Mesodermal cell (in vitro differentiated cells): Measurements from ENCODE around the gene ARSD.
"Not testable (repeated sequence)": the region's sequence is repeated elsewhere in the genome, so short reads cannot be mapped to it uniquely, and the experiment has no call there.

Experiments used
- H3K27ac ChIP-seq: 2 replicates; pipeline ENCODE4 v1.7.0; 2013; ENCODE audit warnings: mild to moderate bottlenecking, low read depth, low read length, moderate library complexity; ENCODE audit not compliant: severe bottlenecking
- H3K36me3 ChIP-seq: 2 replicates; pipeline ENCODE4 v1.7.1; 2013; ENCODE audit warnings: mild to moderate bottlenecking, low read length, moderate library complexity; ENCODE audit not compliant: control insufficient read depth, insufficient read depth
- H3K4me1 ChIP-seq: one replicate; pipeline ENCODE4 v1.7.1; 2013; ENCODE audit warnings: mild to moderate bottlenecking, low read length; ENCODE audit not compliant: insufficient read depth, control insufficient read depth, poor library complexity, severe bottlenecking
- H3K4me3 ChIP-seq: 2 replicates; pipeline ENCODE4 v1.7.0; 2013; ENCODE audit warnings: low read length, control low read depth, mild to moderate bottlenecking; ENCODE audit not compliant: insufficient read depth, poor library complexity, severe bottlenecking; ENCODE audit errors: extremely low read depth
- H3K9me3 ChIP-seq: 2 replicates; pipeline ENCODE4 v1.7.1; 2013; ENCODE audit warnings: mild to moderate bottlenecking, low read length, moderate library complexity; ENCODE audit not compliant: control insufficient read depth
- WGBS, 2 experiments: methylation state at CpG; one replicate each; pipeline ENCODE4 v1.1.5; 2013; ENCODE audit warnings: missing lambda C conversion rate in 2 of 2; ENCODE audit not compliant: insufficient coverage in 2 of 2; 5-methylcytosine and 5-hydroxymethylcytosine counted together

ARSD gene

GRCh38 chrX:2892816-2893215 is 36.3 kb downstream of the ARSD start:
- 82 to 100% methylated on average over 1 to 3 of the region's 5 CpGs for WGBS, 2 experiments

GRCh38 chrX:2890536-2891460 is 38.3 kb downstream of the ARSD start:
- 80% methylated on average over 9 of the region's 22 CpGs; no CpG with 5 or more reads in 1 of the 2 experiments for WGBS, 2 experiments
- not testable (repeated sequence) for H3K4me1 ChIP-seq, H3K9me3 ChIP-seq, H3K36me3 ChIP-seq, H3K4me3 ChIP-seq
- H3K27ac ChIP-seq, result peak overlapping the region; percentile 49

More at GRCh38 chrX:2892816-2893215, 36.3 kb downstream of the ARSD start:
- Histone ChIP-seq H3K36me3 (no peaks in the 10 kb centered on the region), H3K4me3 (no peak overlapping the region), H3K9me3 (no peaks in the 10 kb centered on the region), H3K4me1 (peaks cover 7% of the 10 kb centered on the region), H3K27ac (no peak overlapping the region)

GRCh38 chrX:2889706-2890490 is 39.2 kb downstream of the ARSD start:
- peak overlapping the region; percentile 49 for H3K27ac ChIP-seq
- 30 to 42% methylated on average over 2 to 8 of the region's 15 CpGs for WGBS, 2 experiments
- not testable (repeated sequence) for H3K4me3 ChIP-seq, H3K9me3 ChIP-seq, H3K4me1 ChIP-seq, H3K36me3 ChIP-seq

DNA sequence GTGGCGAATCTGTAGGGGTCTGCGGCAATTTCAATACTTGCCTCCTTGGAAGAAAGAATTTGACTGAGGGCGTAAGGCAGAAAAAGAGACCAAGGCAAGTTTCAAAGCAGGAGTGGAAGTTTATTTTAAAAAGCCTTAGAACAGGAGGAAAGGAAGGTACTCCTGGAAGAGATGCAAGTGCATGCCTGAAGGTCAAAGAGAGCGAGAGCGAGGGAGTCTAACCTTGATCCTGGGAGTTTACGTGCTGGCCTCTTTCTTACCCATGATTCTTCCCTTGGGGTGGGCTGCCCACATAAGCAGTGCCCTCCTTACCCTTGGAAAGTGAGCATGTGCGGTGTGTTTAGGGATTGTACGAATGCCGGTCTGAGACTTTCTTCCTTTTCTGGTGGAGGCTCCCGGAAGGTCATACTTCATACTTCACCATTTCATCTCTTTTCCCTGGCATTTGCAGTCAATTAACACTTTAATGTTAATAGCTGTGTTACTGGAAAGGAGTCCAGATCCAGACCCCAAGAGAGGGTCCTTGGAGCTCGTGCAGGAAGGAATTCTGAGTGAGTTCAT is 40.0 kb downstream of the ARSD start:
- 43 to 73% methylated on average over 1 to 3 of the region's 11 CpGs for WGBS, 2 experiments
- H3K36me3 ChIP-seq, result no peaks in the 10 kb centered on the region
- peaks cover 4% of the 10 kb centered on the region for H3K4me1 ChIP-seq
- no peak overlapping the region for H3K27ac ChIP-seq
- no peak overlapping the region for H3K4me3 ChIP-seq
- no peaks in the 10 kb centered on the region for H3K9me3 ChIP-seq

GRCh38 chrX:2888309-2888708 is 40.8 kb downstream of the ARSD start:
- Histone ChIP-seq H3K4me1 (peaks cover 4% of the 10 kb centered on the region), H3K9me3 (no peaks in the 10 kb centered on the region), H3K27ac (no peak overlapping the region), H3K36me3 (no peaks in the 10 kb centered on the region), H3K4me3 (no peak overlapping the region)
- WGBS, 2 experiments, result 85% methylated on average over 2 of the region's 7 CpGs; no CpG with 5 or more reads in 1 of the 2 experiments

DNA sequence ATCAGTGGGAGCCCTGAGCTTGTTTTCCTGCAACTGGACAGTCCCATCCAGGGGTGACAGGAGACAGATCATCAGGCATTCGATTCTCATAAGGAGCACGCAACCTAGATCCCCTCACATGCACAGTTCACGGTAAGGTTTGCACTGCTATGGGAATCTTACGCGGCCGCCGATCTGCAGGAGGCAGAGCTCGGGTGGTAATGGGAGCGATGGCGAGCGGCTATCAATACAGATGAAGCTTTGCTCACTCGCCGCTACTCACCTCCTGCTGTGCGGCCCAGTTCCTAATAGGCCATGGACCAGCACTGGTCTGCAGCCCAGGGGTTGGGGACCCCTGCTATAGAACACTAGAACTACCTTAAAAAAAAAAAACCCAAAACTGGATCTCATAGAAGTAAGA is 45.4 kb downstream of the ARSD start:
- peaks cover 6% of the 10 kb centered on the region for H3K36me3 ChIP-seq
- WGBS, 2 experiments, result 96% methylated on average over 5 of the region's 14 CpGs; no CpG with 5 or more reads in 1 of the 2 experiments
- H3K4me1 ChIP-seq, result no peaks in the 10 kb centered on the region
- no peak overlapping the region for H3K27ac ChIP-seq
- no peak overlapping the region for H3K4me3 ChIP-seq
- H3K9me3 ChIP-seq, result no peaks in the 10 kb centered on the region

- Histone ChIP-seq H3K27ac (no peak overlapping the region), H3K36me3 (peaks cover 13% of the 10 kb centered on the region), H3K9me3 (no peaks in the 10 kb centered on the region), H3K4me1 (no peaks in the 10 kb centered on the region), H3K4me3 (no peak overlapping the region)
- WGBS, 2 experiments, result 92% methylated on average over 1 of the region's 1 CpG; no CpG with 5 or more reads in 1 of the 2 experiments
Observed at GRCh38 chrX:2879670-2880069, 49.5 kb downstream of the ARSD start.

DNA sequence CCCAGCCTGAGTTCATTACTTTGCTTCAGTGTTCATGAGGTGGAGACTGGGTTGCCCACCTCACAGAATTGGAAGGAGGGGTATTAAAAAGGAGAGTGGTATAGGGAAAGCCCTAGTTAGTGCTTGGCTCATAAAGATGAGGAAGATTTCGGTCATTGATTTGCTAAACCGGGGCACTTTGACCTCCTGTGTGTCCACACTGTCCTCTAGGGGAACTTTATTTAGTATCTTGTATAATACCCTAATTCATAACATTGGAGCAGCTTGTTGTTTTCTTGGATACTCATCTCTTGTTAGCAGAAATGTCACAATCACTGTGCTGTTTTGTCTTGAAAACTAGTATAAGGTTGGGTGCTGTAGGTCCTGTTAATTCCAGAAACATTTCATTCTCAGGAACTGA is 50.6 kb downstream of the ARSD start:
- H3K27ac ChIP-seq, result no peak overlapping the region
- no peak overlapping the region for H3K4me3 ChIP-seq
- no peaks in the 10 kb centered on the region for H3K4me1 ChIP-seq
- H3K36me3 ChIP-seq, result peaks cover 13% of the 10 kb centered on the region
- no peaks in the 10 kb centered on the region for H3K9me3 ChIP-seq
- WGBS, 2 experiments, result no CpG with 5 or more reads among the region's 2 CpGs

- peaks cover 3% of the 10 kb centered on the region for H3K4me1 ChIP-seq
- peaks cover 8% of the 10 kb centered on the region for H3K36me3 ChIP-seq
- 76 to 80% methylated on average over 2 of the region's 6 CpGs for WGBS, 2 experiments
Observed at GRCh38 chrX:2875798-2876399, 53.2 kb downstream of the ARSD start.

DNA sequence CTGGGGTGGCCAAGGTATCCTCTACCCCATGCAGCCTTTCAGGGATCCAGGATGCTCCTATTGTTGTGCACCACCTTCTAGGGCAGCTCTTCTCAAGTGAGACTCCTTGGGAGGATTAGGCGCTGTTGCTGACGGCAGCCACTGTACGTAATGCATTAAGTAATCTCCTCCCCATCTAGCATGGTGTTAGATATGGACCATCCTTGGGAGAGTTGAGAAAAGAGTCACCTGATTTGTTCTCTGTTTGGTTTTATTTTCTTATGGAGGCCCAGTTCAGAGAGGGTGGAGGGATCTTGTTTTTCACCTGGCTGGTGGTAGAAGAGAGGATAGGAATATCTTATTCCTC is 54.0 kb downstream of the ARSD start:
- Histone ChIP-seq H3K36me3 (peaks cover 7% of the 10 kb centered on the region), H3K4me3 (no peak overlapping the region)
- no CpG with 5 or more reads among the region's 3 CpGs for whole genome bisulfite sequencing, 2 experiments

More at GRCh38 chrX:2875798-2876399, 53.2 kb downstream of the ARSD start:
- Histone ChIP-seq H3K9me3 (no peaks in the 10 kb centered on the region), H3K4me3 (no peak overlapping the region), H3K27ac (no peak overlapping the region)

More for the DNA sequence above, 54.0 kb downstream of the ARSD start:
- no peaks in the 10 kb centered on the region for H3K9me3 ChIP-seq
- peaks cover 3% of the 10 kb centered on the region for H3K4me1 ChIP-seq
- H3K27ac ChIP-seq, result no peak overlapping the region
